HG03575 (cell line): ENCODE measurements around the gene APBB2.
"Not testable (repeated sequence)": the region's sequence is repeated elsewhere in the genome, so short reads cannot be mapped to it uniquely, and the experiment has no call there.

Experiments used
- ATAC-seq: cut with Tn5 transposase; IDR thresholded peaks from one replicate; pipeline ENCODE4 v1.9.1; 2021; ENCODE audit not compliant: unreplicated experiment, insufficient number of reproducible peaks, low FRiP score; ENCODE audit errors: extremely low read depth

Gene APBB2

DNA sequence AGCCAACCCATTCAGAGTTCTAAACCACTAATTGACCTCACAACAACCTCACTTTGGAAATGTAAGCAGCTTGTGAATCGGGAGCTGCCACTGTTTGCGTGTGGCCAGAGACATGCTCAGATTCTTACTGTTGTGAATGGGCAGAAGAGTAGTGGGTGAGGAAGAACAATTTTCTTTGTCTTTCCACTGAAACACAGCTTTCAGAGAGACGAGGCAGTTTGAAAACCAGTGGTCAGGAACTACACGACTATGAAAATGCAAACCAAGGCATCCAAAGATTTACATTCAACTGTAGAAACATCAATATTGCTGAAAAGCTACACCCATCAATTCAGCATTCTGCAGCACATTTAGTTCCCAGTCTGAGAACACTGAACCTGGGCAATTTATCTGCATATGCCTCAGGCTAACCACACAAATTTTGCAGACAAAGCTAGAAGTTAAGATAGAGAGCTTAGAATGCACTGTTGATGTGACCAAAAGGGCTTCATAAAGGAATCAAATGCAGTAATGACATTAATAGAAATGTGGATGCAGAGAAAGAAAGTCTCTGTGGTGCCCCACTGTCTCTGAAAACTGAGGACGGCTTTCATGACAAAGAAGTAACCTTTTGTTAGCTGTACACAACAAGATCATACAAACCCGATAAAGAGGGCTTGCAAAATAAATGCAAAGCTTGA lies 134.3 kb downstream of the APBB2 start:
- no peak for ATAC-seq

DNA sequence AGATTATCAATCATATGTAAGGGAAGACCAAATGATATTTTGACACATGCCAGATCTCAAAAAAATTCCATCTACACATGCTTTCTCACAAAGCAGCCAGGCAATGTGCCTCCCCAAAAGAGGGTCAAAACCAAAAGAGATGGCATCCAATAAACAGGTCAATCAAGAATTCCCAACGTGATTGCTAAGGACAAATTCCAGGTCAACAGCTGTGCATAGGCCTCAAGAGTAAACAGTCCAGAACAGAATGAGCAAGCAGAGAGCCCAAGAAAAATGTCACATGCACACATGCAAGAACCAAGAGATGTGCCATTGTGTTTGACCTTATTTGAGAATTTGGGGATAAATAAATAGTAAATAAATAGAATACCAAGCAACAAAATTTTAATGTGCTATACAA lies 136.7 kb downstream of the APBB2 start:
- no peak for ATAC-seq

DNA sequence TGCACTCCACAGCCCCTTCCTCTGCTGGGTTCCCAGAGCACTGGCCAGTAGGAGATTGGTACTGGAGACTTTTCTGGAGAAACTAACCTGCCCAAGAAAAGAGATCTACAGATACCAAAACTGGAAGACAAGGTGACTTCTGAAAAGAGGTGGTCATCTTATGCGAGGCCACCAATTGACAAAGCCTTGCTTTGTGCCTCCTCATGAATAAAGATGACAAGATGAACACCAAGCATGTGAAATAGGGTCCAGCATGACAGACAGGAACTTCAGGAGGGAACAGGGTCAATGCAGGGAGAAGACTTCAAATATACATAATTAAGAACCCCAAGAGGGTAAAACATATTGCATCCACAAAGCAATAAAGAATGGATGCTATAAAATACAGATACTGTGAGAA lies 137.9 kb downstream of the APBB2 start:
- ATAC-seq: no peak

DNA sequence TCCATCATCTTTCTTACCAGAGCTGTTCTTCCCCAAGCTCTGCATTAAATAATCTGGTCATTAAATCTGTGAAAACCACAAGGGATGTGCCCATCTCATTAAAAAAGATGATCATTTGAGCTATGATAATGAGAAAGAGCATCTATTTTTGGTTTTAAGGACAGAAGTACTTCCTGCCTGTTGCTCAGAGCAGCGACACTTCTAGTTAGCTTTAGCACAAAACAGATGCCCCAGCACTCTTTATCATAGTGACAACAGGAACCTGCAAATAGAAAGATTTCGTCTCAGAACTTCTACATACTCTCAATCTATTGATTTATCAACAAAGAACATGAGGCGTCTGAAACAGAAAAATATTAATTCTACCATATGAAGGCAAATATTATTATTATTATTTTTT lies 140.1 kb downstream of the APBB2 start:
- ATAC-seq: no peak

DNA sequence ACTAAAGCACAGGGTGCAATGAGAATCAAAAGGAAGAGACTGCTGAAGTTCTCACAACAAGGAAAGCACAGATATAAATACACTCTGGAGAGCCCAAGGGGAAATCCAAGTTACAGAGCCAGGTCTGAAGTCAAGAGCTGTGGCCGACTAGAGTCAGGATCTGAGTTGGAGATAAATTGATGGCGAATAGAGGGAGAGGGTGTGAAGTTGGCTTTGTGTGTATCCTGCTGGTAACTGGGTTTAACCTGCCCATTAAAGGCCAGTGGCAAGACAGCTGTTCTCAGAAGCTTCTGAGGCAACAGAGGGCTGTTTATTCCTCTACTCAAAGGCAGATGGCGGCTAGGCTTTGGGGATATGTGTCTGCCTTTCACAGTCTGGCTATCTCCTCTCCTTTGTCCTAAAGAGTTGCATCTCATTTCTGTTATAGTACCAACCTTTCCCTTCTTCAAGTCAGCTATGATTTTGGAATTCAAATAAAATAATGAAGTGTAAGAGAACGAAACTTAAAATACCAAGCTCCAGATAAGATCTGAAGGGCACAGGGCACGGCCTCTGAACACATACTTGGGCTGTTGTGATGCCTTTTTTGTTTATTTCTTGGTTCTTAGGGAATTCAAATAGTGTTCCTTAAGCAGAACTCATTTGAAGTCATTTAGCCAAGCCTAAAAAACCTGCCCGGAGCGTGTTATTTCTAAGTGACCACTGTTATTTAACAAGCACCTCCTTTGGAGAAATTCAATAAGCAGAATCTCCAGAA lies 142.1 kb downstream of the APBB2 start:
- no peak for ATAC-seq

DNA sequence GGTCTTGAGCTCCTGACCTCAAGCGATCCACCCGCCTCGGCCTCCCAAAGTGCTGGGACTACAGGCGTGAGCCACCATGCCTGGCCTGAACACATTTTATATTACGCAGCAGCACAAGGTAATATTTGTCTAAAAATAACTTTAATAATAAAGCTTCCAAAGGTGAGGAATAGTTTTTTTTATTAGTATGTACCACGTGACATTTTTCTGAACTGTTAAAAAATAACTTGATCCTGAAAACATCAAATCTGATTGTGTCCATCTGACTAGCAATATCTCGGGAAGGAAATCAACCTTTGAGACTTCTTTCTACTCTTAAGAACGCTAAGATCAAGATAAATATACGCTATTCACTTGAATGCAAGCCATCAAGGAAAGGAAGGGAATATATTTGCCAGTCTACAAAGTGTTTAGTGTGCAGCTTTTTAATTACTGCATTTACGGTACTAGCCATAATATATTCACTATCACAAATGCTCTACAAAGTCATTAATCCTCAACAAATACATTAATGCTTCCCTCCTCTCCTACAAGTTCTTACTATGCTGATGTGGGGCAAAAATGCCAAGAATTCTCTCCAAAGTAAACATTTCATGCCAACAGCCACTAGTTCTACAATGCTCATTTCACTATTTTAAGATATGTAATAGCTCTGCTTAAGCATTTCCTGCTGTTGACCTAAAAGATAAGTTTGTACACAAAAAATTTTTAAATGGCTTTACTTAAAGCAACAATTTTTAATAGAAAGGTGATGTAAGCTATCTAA lies 143.6 kb downstream of the APBB2 start:
- no peak for ATAC-seq

DNA sequence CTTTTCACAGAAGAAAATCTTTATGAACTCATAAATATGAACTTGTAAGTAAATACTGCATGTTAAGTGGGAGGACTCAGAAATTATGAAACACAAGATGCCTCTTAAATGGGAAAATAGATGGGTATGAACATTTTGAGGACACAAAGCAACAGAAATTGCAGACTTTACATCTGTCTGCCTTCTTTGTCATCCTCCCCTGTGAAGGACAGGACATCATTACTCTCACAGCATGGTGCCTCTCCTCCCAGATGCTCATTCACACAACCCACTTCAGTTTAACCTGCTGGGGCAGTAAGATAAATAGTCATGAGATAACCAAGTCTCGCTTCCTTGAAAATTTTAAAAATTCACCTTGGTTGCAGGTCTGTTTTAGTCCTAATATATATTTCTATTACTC lies 144.5 kb downstream of the APBB2 start:
- ATAC-seq: no peak

DNA sequence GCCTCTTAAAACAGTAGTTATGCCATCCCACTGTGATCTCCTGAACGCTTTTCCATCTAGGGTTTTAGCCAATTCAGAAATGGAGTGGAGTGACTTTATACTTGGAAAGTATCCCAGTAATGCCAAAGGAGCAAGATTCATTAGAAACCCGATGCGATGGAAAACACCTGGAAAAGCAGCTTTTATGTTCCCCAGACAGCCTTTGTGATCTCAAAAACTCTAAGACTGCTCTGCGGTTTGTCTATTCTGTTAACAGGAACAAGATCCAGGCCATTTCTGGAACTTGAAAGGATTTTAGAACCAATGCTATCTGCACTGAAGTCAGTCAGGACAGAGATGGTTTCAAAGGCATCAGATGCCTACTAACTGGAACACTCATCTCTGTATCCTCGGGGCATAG lies 145.1 kb downstream of the APBB2 start:
- no peak for ATAC-seq

DNA sequence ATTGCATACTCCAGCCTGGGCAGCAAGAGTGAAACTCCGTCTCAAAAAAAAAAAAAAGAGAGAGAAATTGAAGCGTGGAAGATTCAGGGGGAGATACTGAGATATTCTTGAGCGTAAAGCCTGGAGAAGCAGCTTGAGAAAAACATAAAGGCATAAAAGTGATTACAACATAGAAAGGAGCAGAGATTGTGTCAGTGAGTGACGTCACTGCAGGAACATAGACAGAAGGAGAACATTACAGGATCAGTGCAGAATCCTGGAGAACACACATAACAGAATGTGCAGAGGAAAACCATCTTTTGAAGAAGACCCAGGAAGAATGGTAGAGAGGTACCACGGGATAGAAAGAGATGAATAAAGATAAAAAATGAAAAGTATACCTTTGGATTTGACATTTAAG lies 147.0 kb downstream of the APBB2 start:
- ATAC-seq: no peak

DNA sequence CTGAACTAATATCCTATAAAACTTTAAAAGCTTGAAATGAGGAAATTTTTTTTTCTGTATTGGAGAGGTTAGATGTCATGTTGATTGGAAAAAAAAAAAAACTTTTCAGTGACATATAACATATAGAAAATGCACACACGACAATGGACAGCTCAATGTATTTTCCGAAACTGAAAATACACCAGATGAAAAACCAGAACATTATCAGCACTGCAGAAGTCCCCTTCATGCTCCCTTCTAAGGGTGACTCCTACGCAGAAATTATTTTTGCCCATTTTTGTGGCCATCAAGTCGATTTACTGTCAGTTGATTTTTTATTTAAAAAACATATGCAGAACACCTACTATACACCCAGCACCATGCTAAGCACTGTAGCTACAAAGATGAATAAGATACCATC lies 148.3 kb downstream of the APBB2 start:
- ATAC-seq: no peak

DNA sequence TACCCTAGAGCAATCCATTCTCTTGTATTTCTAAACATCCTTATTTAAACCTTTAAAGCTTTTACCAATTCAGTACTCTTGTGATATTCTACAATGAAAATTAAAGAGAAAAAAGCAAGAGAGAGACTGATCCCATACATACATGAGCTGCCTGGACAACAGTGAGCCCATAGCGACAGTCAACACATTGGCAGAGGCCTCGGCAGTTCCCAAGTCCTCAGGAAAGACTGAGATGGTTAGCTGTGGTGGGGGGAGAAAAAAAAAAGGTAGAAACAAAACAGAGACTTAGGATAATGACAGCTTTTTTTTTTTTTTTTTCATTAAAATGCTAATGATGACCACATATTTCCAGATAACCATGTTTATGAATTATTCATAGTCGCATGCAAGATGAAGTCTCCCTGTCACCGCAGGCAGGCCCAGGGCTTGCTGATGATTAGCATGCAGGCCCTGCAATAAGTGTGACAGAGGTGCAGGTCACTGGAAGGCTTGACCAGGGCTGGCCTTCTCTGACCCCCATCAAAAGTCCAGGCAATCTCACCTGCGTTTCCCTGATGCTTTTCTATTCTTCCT lies 148.8 kb downstream of the APBB2 start:
- no peak for ATAC-seq

DNA sequence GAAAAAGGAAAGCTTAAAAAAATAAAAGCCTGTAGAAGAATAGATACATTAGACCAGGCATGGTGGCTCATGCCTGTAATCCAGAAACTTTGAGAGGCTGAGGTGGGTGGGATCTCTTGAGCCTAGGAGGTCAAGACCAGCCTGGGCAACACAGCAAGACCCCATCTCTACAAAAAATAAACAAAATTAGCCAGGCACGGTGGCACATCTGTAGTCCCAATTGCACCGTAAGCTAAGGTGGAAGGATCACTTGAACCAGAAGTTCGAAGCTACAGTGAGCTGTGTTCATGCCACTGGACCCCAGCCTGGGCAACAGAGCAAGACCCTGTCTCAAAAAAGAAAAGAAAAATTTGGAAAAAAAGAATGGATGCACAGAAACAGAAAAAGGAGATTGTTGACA lies 149.4 kb downstream of the APBB2 start:
- ATAC-seq: no peak

DNA sequence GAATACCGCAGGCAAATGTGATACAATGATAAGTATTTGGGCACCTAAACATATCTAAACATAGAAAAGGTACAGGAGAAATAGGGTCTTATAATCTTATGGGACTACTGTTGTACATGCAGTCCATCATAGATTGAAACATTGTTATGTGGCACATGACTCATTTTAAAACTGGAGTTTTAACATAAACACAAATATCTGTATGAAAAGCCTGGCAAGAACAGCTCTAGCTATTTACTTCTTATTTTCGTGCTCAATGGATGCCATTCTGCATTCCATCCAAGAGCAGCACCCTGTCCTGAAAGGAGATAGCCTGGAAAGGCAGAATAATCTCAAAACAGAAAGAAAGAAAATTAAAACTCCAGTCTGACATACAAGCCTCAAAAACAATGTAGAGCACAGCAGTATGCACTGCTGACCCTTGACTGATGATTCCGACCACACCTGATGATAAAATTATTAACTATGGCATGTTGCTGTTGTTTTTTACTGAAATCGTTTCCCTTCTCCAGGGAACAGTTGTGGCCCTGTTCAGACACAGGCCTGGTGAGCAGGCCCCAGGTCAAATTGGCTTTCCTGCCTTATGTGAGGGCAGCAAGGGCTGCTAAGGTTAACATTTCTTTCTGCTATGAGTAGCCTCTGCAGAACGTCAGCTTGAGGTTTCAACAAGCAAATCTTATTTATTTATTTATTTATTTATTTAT lies 152.7 kb downstream of the APBB2 start:
- ATAC-seq: no peak

DNA sequence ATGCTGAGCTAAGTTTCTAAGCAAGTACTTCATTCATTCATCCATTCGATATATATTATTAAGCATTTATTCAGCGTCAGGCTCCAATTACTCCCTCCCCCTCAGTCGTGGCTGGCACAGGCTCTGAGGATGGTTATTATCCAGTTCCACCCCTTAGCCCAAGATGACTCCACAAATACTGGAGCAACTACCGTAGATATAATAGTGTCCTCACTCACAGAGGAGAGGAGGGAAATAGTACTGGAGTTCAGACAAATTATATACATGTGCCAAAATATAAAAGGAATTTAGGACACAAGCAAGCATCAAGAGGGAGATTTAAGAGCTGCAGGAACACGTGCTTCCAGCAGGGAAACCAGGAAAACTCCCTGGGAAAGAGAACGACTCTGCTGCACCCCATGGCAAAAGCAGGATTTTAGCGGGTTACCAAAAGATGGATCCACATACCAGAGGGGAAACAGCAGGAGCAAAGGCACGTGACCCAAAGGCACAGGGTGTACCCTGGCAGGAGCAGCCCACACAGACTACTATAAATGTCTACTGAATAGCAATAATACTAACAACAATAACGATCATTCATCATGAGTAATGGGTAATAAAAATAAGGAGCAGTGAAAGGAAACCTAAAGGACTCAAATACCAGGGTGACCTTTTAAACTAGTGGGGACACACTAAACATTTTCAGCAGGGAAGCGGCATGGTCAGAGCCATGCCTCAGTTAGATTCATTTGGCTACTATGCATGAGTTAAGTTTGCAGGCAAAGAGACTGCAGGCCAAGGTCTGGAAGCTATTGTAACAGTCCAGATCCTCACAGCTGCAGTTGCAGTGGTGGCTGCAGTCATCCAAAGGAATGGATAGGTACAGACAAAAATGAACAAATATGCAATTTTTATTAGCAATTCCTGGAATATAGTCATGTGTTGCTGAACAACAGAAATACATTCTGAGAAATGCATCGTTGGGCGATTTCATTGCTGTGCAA lies 153.7 kb downstream of the APBB2 start:
- no peak for ATAC-seq

DNA sequence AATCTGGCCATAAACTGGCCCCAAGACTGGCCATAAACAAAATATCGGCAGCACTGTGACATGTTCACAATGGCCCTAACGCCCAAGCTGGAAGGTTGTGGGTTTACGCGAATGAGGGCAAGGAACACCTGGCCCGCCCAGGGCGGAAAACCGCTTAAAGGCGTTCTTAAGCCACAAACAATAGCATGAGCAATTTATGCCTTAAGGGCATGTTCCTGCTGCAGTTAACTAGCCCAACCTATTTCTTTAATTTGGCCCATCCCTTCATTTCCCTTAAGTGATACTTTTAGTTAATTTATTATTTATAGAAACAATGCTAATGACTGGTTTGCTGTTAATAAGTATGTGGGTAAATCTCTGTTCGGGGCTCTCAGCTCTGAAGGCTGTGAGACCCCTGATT lies 154.9 kb downstream of the APBB2 start:
- not testable (repeated sequence) for ATAC-seq

DNA sequence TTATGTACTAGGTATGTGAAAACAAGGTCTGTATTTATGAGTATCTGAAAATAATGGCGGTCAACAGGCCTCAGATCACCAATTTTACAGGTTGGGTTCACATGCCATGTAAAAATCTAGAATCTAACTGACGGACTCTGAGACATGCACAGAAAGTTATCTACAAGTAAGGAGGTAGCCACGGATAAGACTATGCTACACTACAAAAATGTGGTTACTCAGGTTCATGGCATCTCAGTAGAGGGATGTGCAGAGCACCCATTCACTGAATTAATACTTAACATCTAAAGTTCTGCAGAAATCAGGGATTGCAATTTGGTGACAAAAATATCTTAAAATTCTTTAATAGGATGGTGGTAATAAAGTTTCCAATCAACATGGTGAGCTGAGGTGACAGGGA lies 155.9 kb downstream of the APBB2 start:
- ATAC-seq: no peak

DNA sequence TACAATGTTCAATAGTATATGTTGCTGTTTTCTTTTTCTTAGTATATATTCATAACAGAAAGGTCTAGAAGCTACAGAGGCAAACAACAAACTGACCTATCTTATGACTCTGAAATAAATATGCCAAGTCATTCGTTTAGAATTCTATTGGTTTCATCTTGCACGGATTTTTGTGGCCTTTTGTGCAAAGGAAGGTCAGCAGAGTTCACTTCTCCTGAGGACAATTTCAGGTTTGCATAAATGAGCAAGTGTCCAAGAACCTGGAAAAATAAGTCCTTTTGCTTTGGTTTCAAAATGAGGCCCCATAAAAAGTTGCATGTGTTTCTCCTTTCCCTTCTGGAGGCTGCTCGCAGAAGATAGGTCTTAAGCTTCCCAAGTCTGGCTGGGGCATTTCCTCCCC lies 156.9 kb downstream of the APBB2 start:
- ATAC-seq: no peak

DNA sequence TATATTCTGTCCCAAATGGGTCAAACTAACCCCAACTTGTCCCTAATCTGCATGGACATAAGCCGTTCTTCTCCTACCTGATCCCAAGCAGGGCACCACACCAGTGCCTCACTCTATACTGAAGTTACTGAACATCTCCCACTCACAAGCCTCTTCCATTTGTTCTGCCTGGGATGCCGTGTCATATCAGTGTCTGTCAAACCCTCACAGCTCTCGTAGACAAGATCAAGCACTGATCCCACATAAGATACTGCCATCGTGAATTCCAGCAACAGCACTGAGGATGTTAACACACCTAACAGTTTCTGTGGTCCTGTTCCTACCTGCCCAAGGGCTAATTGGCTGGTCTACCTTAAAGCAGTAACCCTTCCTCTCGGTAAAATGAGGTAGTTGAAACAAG lies 162.1 kb downstream of the APBB2 start:
- no peak for ATAC-seq
